GM12801 (cell line): ENCODE results near the gene PIK3AP1.

Source experiments
- TF ChIP-seq, protein P1 (sequence below): IDR thresholded peaks from one replicate; pipeline ENCODE4 v1.5.1; 2011; ENCODE audit warnings: control low read depth; ENCODE audit not compliant: insufficient read length; ENCODE audit errors: extremely low read depth

The PIK3AP1 gene

GRCh38 chr10:96600337-96600736 is 120.0 kb downstream of the PIK3AP1 start:
- TF ChIP-seq, protein P1, sequence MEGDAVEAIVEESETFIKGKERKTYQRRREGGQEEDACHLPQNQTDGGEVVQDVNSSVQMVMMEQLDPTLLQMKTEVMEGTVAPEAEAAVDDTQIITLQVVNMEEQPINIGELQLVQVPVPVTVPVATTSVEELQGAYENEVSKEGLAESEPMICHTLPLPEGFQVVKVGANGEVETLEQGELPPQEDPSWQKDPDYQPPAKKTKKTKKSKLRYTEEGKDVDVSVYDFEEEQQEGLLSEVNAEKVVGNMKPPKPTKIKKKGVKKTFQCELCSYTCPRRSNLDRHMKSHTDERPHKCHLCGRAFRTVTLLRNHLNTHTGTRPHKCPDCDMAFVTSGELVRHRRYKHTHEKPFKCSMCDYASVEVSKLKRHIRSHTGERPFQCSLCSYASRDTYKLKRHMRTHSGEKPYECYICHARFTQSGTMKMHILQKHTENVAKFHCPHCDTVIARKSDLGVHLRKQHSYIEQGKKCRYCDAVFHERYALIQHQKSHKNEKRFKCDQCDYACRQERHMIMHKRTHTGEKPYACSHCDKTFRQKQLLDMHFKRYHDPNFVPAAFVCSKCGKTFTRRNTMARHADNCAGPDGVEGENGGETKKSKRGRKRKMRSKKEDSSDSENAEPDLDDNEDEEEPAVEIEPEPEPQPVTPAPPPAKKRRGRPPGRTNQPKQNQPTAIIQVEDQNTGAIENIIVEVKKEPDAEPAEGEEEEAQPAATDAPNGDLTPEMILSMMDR = no peak

DNA sequence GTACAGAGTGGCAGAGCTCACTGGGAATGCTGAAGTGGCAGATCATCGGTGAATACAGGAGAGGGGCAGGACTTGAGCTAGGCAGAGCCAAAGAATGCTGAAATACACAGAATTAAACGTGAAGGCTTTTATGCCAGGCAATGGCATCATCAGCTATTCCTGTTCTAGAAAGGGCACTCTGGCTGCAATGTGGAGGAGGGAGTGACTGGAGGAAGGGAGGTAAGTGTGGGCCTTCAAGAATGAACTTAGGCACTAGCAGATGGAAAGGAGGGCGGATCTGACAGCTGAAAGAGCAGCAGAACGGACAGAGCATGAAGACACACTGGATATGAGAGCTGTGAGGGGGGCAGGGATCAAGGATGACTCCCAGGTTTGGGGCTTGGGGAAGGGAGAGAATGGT is 121.5 kb downstream of the PIK3AP1 start:
- TF ChIP-seq, protein P1 = no peak

DNA sequence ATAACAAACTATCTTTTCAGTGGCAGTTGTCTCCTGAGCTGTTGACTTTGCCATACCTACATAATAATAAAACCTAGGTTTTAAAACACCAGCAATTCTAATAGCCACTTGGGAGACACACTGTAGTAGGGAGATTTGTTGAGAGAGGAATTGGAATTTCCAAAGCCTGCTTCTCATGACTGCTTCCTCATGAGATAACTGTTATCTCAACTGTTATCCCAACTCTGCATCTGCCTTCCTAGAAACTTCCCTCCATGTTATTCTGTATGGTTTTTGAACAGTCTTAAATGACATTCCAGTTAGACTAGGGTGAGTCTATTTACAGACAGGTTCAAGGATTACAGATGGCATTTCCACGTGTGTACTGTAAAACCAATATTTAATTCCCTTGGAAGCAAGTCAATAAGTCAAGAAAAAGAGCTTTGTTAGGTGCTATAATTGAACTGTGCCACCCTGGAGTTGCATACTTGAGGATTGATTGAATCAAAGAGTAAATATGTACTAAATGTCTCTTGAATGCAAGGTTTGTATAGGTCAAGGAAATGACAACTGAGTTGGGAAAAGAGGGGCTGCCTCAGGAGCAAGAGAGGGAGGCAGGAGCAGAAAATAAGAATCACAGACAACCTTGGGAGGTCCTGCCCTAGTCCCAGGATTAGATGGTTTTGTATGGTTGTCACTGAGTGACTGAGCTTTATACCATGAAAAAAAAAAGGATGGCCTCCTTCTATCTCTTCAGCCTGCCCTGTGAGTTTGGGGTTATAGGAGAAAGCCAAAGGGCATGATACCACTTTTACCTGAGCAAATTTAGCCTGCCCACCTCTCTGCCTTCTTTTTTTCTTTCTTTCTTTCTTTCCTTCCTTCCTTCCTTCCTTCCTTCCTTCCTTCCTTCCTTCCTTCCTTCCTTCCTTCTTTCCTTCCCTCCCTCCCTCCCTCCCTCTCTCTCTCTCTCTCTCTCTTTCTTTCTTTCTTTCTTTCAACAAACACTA is 123.6 kb downstream of the PIK3AP1 start:
- TF ChIP-seq, protein P1 = no peak

DNA sequence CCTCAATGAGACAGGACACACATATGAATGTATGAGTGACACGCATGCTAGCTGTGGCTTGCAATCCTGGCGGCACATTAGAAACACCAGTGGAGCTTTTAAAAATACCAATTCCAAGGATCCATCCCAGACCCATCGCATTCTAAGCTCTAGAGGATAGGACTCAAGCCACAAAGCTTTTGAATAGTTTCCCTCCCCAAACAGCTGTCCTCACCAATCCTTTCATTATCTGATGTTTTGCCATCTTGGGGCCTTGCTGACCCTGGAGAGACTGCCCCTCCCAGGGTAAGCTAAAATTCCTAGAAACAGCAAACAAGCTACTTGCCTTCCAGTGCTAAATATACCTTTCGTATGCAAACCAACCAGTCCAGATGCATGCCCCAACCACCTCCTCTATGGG is 124.6 kb downstream of the PIK3AP1 start:
- TF ChIP-seq, protein P1 = no peak

DNA sequence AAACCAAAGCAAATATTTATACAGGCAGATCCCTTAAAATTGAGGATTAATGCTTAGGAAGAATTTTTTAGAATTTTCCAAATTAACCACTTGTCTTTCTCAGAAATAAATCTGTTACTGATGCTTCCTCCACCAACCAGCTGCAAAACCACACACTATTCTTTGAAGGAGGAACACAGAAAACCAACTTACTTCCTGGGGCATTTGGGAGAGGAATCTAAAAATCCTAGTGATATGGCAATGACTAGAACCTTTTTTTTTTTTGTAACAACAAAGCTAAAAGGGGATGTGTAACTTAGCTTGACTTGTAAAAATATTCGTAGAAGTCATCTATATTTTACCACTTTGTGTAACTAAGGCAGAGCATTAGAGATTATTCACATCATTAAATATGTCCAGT is 128.4 kb downstream of the PIK3AP1 start:
- TF ChIP-seq, protein P1 = no peak

- TF ChIP-seq, protein P1 = no peak
Observed at GRCh38 chr10:96588616-96589419, 131.5 kb downstream of the PIK3AP1 start.

DNA sequence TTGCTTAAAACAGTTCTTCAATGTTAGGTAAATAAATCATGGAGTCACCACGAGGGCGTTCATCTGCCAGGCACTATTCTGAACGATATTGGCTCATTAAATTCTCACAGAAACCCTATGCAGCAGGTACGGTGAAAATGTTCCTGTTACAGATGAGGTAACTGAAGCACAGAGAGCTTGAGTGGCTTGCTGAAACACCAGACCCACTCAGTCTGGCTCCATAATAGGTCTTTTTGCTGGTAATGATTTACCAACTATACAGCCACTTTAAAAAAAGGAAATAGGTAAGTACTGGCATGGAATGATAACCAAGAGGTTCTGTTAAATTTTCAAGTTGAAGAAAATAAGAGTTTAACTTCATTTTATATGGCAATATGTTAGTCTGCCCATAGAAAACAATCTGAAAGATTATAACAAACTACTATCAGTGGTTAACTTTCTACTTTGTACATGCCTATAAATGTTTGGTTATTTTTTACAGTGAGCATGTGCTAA is 132.2 kb downstream of the PIK3AP1 start:
- TF ChIP-seq, protein P1 = no peak
